ENCODE measurements around the gene PTK6. TPM values are rescaled to one million over a fixed set of nuclear protein-coding genes. Genes with fewer than 3 reads are reported as not detected.
A peak's percentile ranks its signal among the peaks of the same experiment; 100 is the strongest.

The PTK6 gene
- total RNA-seq, 1 donor from 2014 or later = 0.12 TPM

DNA sequence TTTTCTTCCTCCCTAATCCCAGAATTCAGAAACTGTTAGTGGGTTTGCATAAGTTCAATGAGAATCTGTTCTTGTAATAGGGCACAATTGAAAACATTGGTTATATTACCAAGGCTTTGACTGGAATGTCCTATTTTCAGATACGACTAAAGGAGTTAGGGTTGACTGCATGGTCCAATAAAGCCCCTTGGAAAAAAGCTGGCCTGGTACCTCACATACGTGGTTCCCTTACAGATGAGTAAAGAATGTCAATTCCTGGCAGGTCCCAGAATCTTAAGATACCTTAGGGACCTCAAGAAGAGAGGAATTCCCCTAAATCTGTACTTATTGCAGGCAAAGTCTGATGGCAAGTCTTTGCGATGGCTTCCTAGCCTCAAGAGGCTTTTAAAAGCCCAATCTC lies 12.0 kb downstream of the PTK6 start:
- H3K27me3 Mint-ChIP-seq = no peaks in the 10 kb centered on the region
- peak overlapping the region; percentile 60 for H3K4me3 Mint-ChIP-seq
- TF ChIP-seq, protein P1, sequence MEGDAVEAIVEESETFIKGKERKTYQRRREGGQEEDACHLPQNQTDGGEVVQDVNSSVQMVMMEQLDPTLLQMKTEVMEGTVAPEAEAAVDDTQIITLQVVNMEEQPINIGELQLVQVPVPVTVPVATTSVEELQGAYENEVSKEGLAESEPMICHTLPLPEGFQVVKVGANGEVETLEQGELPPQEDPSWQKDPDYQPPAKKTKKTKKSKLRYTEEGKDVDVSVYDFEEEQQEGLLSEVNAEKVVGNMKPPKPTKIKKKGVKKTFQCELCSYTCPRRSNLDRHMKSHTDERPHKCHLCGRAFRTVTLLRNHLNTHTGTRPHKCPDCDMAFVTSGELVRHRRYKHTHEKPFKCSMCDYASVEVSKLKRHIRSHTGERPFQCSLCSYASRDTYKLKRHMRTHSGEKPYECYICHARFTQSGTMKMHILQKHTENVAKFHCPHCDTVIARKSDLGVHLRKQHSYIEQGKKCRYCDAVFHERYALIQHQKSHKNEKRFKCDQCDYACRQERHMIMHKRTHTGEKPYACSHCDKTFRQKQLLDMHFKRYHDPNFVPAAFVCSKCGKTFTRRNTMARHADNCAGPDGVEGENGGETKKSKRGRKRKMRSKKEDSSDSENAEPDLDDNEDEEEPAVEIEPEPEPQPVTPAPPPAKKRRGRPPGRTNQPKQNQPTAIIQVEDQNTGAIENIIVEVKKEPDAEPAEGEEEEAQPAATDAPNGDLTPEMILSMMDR (conservative IDR thresholded peaks at IDR 0.05) = no peak
- peaks cover 10% of the 10 kb centered on the region for H3K36me3 Mint-ChIP-seq
- H3K4me1 Mint-ChIP-seq (ENCODE audit: unreplicated experiment) = peaks cover 14% of the 10 kb centered on the region
- H3K27ac Mint-ChIP-seq = peak overlapping the region; percentile 88
- DNase-seq (ENCODE audit: extremely low spot score, unreplicated experiment) = no peak
- no peaks in the 10 kb centered on the region for H3K9me3 Mint-ChIP-seq

DNA sequence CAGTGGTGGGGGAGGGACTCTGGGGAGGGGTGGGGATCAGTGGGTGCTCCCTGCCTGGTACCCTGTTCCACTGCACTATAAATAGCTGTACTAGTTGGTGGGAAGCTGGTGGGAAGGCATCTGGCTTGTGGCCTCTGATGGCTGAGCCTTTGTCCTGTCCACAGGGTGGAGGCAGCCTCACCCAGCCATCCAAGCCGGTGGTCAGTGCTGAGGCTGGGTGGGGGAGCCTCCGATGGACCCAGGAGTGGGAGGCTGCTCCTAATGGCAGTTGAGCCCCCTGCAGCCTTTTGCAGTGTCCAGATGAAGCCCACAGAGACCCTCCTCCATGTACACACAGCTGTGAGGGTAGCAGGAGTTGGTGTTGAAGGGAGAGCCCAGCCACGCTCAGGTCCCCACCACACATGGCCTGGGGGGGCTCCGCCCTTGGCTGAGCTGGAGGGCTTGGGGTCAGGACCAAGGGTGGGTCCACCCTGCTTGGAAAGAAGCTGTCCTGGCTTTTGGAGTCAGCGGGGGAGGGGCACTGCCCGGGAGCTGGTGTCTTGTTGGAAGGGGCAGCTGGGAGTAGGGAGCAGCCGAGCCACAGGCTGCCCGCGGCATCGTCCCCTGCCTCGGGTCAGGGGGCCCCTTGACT lies 14.1 kb downstream of the PTK6 start:
- TF ChIP-seq, protein P1 (conservative IDR thresholded peaks at IDR 0.05) = no peak
- Mint-ChIP-seq H3K36me3 (peaks cover 10% of the 10 kb centered on the region), H3K4me3 (peak overlapping the region; percentile 80), H3K9me3 (no peaks in the 10 kb centered on the region), H3K27ac (peak overlapping the region; percentile 88), H3K27me3 (peaks cover 4% of the 10 kb centered on the region), H3K4me1 (ENCODE audit: unreplicated experiment) (peaks cover 14% of the 10 kb centered on the region)
- DNase-seq (ENCODE audit: extremely low spot score, unreplicated experiment) = no peak

DNA sequence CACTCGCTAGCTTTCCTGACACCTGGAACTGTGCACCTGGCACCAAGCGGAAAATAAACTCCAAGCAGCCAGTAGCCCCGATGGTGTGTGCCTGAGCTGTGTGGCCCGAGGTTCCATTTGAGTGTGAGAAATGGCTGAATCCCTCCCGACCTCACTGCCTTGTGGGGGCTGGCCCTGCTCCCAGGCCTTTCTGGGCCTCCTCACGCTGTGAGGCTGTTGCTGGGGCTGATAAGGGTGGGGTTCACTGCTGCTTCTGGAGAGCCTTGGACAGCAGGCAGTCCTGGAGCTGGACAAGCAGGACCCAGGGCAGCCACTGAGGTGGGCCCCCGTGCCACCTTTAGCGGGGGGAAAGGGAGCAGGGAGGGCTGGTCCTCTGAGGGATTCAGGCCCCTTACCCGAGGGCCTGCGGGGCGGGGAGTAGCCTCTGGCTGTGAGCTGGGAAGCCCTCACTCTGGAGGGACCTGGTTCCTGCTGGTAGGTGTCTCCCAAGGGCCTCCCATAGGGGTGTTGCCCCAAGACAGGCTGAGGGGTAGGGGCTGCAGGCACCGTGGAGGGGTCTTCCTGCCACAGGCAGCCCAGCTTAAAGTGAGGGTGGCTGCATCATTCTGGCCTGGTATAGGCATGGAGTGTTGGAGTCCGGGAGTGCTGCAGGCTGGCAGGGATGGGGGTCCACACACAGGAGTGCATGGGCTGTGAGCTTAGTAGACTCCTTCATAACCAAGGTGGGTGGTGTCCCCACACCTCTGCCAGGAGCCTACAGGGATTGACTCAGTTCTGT lies 14.9 kb downstream of the PTK6 start:
- Mint-ChIP-seq H3K27me3 (peaks cover 7% of the 10 kb centered on the region), H3K27ac (peak overlapping the region; percentile 83), H3K4me3 (peak overlapping the region; percentile 80), H3K36me3 (peaks cover 10% of the 10 kb centered on the region), H3K4me1 (ENCODE audit: unreplicated experiment) (peaks cover 14% of the 10 kb centered on the region), H3K9me3 (no peaks in the 10 kb centered on the region)
- peak; percentile 64 for DNase-seq (ENCODE audit: extremely low spot score, unreplicated experiment)
- TF ChIP-seq, protein P1 (conservative IDR thresholded peaks at IDR 0.05) = no peak

DNA sequence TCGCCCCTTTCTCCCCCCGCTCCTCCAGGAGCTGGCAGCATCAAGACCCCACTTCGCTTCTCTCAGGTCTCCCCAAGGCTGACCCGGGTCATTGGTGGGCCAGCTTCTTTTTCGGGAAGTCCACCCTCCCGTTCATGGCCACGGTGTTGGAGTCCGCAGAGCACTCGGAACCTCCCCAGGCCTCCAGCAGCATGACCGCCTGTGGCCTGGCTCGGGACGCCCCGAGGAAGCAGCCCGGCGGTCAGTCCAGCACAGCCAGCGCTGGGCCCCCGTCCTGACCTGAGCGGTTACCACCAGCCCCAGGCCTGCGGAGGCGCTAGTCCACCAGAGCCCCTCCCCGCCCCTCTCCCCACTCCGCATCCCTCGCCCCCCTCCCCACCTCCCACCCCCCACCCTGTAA lies 15.6 kb downstream of the PTK6 start:
- H3K27ac Mint-ChIP-seq = peak overlapping the region; percentile 91

DNA sequence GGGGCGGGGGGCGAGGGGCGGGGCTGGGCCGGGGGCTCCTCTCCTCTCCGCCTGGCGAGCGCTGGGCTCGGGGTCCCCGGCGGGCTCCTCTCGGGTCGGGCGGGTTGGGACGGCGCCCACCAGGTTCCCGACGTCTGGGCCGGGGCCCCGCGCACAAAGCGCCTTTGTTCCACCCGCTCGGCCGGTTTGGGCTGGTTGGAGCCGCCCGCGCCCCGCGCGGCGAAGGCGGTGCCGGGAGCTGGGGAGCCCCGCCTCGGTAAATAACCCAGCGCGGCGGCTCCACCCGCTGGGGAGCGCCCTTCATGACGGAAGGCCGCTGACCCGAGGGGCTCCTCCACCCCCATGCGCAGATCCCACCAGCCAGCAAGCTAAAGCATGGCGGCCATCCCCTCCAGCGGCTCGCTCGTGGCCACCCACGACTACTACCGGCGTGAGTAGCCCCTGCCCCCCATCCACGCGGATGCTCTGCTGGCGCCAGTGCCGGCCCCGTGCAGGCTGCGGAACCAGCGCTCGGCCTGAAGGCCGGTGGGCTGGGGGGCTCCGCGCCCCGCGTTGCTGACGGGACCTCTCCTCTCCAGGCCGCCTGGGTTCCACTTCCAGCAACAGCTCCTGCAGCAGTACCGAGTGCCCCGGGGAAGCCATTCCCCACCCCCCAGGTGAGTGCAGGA lies 16.1 kb downstream of the PTK6 start:
- Mint-ChIP-seq H3K27ac (peak overlapping the region; percentile 91), H3K27me3 (peaks cover 7% of the 10 kb centered on the region), H3K36me3 (peaks cover 10% of the 10 kb centered on the region), H3K4me1 (ENCODE audit: unreplicated experiment) (peaks cover 14% of the 10 kb centered on the region), H3K9me3 (no peaks in the 10 kb centered on the region), H3K4me3 (peak overlapping the region; percentile 90)
- TF ChIP-seq, protein P1 (conservative IDR thresholded peaks at IDR 0.05) = peak; percentile 14
- DNase-seq (ENCODE audit: extremely low spot score, unreplicated experiment) = peak; percentile 87

More for the DNA sequence above, 15.6 kb downstream of the PTK6 start:
- TF ChIP-seq, protein P1 (conservative IDR thresholded peaks at IDR 0.05) = no peak
- Mint-ChIP-seq H3K9me3 (no peaks in the 10 kb centered on the region), H3K36me3 (peaks cover 10% of the 10 kb centered on the region), H3K27me3 (peaks cover 7% of the 10 kb centered on the region), H3K4me3 (peak overlapping the region; percentile 90), H3K4me1 (ENCODE audit: unreplicated experiment) (peaks cover 14% of the 10 kb centered on the region)
- peak; percentile 70 for DNase-seq (ENCODE audit: extremely low spot score, unreplicated experiment)
